Suppressor macrophage treated with lipopolysaccharide for 4 hours (primary cell): Measurements from ENCODE around the gene POU2F3.

ENCODE experiments used
- DNase-seq: peaks from one replicate; pipeline ENCODE4 v3.0.0-alpha.2; 2020

Gene POU2F3

GRCh38 chr11:120344302-120345004 lies 104.5 kb downstream of the POU2F3 start:
- DNase-seq = peak; percentile 73

GRCh38 chr11:120346233-120346632 lies 106.3 kb downstream of the POU2F3 start:
- DNase-seq = no peak

GRCh38 chr11:120350637-120351036 lies 110.7 kb downstream of the POU2F3 start:
- no peak for DNase-seq

GRCh38 chr11:120352405-120352804 lies 112.5 kb downstream of the POU2F3 start:
- DNase-seq = no peak

- DNase-seq = no peak
Observed at GRCh38 chr11:120354068-120354467, 114.1 kb downstream of the POU2F3 start.

- DNase-seq = no peak
Observed at GRCh38 chr11:120354779-120355178, 114.8 kb downstream of the POU2F3 start.

GRCh38 chr11:120357620-120358019 lies 117.7 kb downstream of the POU2F3 start:
- no peak for DNase-seq

- no peak for DNase-seq
Observed at GRCh38 chr11:120358729-120359128, 118.8 kb downstream of the POU2F3 start.

GRCh38 chr11:120363436-120363835 lies 123.5 kb downstream of the POU2F3 start:
- DNase-seq = no peak

GRCh38 chr11:120365512-120365911 lies 125.6 kb downstream of the POU2F3 start:
- DNase-seq = no peak
